Measurements from ENCODE around the gene PYROXD2. TPM values are rescaled to one million over a fixed set of nuclear protein-coding genes. Genes with fewer than 3 reads are reported as not detected.

PYROXD2 gene
- total RNA-seq, 2 experiments from 2014 or later, result 8.5 to 9.8 TPM

DNA sequence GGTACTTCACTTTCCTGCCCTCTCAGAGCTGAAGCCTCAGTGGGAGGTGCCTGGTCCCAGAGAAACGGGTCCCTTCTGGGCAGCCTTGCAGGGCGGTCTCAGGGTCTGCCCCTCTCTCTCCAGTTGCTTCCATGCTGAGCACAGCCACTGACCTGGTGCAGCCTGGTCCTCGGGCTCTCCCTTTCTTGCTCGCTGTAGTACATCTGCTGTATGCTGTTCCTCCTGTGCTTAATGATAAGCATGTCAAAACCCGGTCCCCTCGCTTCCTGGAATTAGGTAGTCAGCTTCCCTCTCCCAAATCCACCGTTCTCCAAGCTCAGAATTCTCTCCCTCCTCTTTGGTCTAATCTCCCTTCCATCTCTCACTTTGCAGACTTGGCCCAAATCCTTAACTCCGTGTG lies 42.7 kb upstream of the PYROXD2 start:
- no peak for ATAC-seq (ENCODE audit: poor library complexity)
- H3K27me3 Mint-ChIP-seq, result peaks cover 36% of the 10 kb centered on the region

GRCh38 chr10:98456686-98457482 lies 41.9 kb upstream of the PYROXD2 start:
- Mint-ChIP-seq H3K4me3 (no peak overlapping the region), H3K27me3 (peaks cover 38% of the 10 kb centered on the region), H3K9me3 (no peaks in the 10 kb centered on the region), H3K27ac (no peak overlapping the region), H3K36me3 (ENCODE audit: low read depth) (no peaks in the 10 kb centered on the region), H3K4me1 (ENCODE audit: low read depth) (no peaks in the 10 kb centered on the region)
- intact Hi-C loops (cut with DNase I, micrococcal nuclease), result no loop called here
- Histone ChIP-seq H3K27me3 (ENCODE audit: control insufficient read depth in 1 of 2, insufficient read depth in 2 of 2, low read length in 2 of 2) (peaks cover 0 to 9% of the 10 kb centered on the region in 2 experiments), H3K27ac (ENCODE audit: low read depth in 1 of 2, low read length in 2 of 2) (no peak overlapping the region), H3K4me3 (ENCODE audit: low read length) (no peak overlapping the region), H3K4me1 (ENCODE audit: insufficient read depth, low read length) (no peaks in the 10 kb centered on the region), H3K9me3 (ENCODE audit: control insufficient read depth in 1 of 2, insufficient read depth in 1 of 2, low read length in 2 of 2) (no peaks in the 10 kb centered on the region), H3K36me3 (ENCODE audit: insufficient read depth, low read length) (no peaks in the 10 kb centered on the region)
- DNase-seq (no peak), ATAC-seq (ENCODE audit: poor library complexity) (no peak)
- POLR2A ChIA-PET, result no interaction called here
- CTCF ChIA-PET, result no interaction called here
- TF ChIP-seq CTCF (IDR thresholded peaks at IDR 0.05), result no peak

More for the DNA sequence above, 42.7 kb upstream of the PYROXD2 start:
- Mint-ChIP-seq H3K9me3 (no peaks in the 10 kb centered on the region), H3K27ac (no peak overlapping the region), H3K4me1 (ENCODE audit: low read depth) (no peaks in the 10 kb centered on the region), H3K4me3 (no peak overlapping the region), H3K36me3 (ENCODE audit: low read depth) (no peaks in the 10 kb centered on the region)
- no peak for DNase-seq
- peaks cover 0 to 9% of the 10 kb centered on the region in 2 experiments for H3K27me3 ChIP-seq (ENCODE audit: control insufficient read depth in 1 of 2, insufficient read depth in 2 of 2, low read length in 2 of 2)
- H3K4me3 ChIP-seq (ENCODE audit: low read length), result no peak overlapping the region
- TF ChIP-seq CTCF (IDR thresholded peaks at IDR 0.05), result no peak
- H3K27ac ChIP-seq (ENCODE audit: low read depth in 1 of 2, low read length in 2 of 2), result no peak overlapping the region
- no peaks in the 10 kb centered on the region for H3K4me1 ChIP-seq (ENCODE audit: insufficient read depth, low read length)
- POLR2A ChIA-PET, result no interaction called here
- no peaks in the 10 kb centered on the region for H3K36me3 ChIP-seq (ENCODE audit: insufficient read depth, low read length)
- no peaks in the 10 kb centered on the region for H3K9me3 ChIP-seq (ENCODE audit: control insufficient read depth in 1 of 2, insufficient read depth in 1 of 2, low read length in 2 of 2)
- intact Hi-C loops (cut with DNase I, micrococcal nuclease), result no loop called here
- CTCF ChIA-PET, result interaction anchor here (1.1 kb wide), 1 partner anchor 9 kb away, joined by 3 read pairs; no protein-coding TSS in a partner anchor

DNA sequence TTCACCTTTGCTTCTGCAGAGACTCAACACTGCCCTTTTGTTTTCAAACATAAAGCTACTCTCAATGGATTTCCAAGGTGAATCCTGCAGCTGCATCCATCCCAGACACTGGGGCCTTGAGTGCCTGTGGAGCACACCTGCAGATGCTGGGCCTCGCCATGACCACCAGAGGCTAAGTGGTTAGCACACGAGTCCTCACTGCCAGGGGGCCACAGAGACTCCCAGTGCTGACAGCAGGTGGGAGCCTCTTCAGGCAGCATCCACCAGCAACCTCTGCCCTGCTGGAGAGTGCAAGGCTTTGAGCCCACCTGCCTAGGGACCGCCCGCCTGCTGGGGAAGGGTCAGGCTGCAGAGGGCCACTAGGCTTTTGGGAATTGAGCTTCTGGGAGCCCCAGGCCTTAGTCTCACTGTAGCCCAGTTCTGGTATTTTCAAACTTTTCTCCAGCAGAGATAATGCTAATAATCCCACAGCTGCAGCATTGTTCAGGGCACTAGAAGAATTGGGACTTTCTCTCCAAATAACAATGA lies 41.1 kb upstream of the PYROXD2 start:
- TF ChIP-seq CTCF (IDR thresholded peaks at IDR 0.05), result no peak
- Histone ChIP-seq H3K9me3 (ENCODE audit: control insufficient read depth in 1 of 2, insufficient read depth in 1 of 2, low read length in 2 of 2) (no peaks in the 10 kb centered on the region), H3K27me3 (ENCODE audit: control insufficient read depth in 1 of 2, insufficient read depth in 2 of 2, low read length in 2 of 2) (peaks cover 0 to 9% of the 10 kb centered on the region in 2 experiments), H3K27ac (ENCODE audit: low read depth in 1 of 2, low read length in 2 of 2) (no peak overlapping the region), H3K4me3 (ENCODE audit: low read length) (no peak overlapping the region), H3K4me1 (ENCODE audit: insufficient read depth, low read length) (no peaks in the 10 kb centered on the region), H3K36me3 (ENCODE audit: insufficient read depth, low read length) (no peaks in the 10 kb centered on the region)
- H3K4me3 Mint-ChIP-seq, result no peak overlapping the region
- DNase-seq (no peak), ATAC-seq (ENCODE audit: poor library complexity) (no peak)
- no peaks in the 10 kb centered on the region for H3K9me3 Mint-ChIP-seq
- H3K36me3 Mint-ChIP-seq (ENCODE audit: low read depth), result no peaks in the 10 kb centered on the region
- no peak overlapping the region for H3K27ac Mint-ChIP-seq
- ChIA-PET POLR2A (no interaction called here), CTCF (no interaction called here)
- H3K4me1 Mint-ChIP-seq (ENCODE audit: low read depth), result no peaks in the 10 kb centered on the region
- intact Hi-C loops (cut with DNase I, micrococcal nuclease), result no loop called here
- H3K27me3 Mint-ChIP-seq, result peaks cover 41% of the 10 kb centered on the region
